GM23338 (cell line): Measurements from ENCODE around the gene R3HDM2.

ENCODE experiments used
- CREB1 ChIP-seq: fragments of 250-450 bp; sonication (Bioruptor Pico); IDR thresholded peaks from 2 replicates; pipeline ENCODE4 v1.5.0; 2020; ENCODE audit warnings: low read depth, mild to moderate bottlenecking, moderate library complexity
- CTCF ChIP-seq, 2 experiments: fragments of 200-600 bp in 1 of 2; sonication (generic) in 1 of 2; conservative IDR thresholded peaks; 2 replicates each; pipeline versions ENCODE4 v1.5.1 to v1.6.1; 2016 to 2017; ENCODE audit warnings: antibody characterized with exemption in 2 of 2, low read depth in 2 of 2, mild to moderate bottlenecking in 2 of 2, moderate library complexity in 1 of 2
- ETS1 ChIP-seq: IDR thresholded peaks from 2 replicates; pipeline ENCODE4 v1.6.1; 2016; ENCODE audit warnings: antibody characterized with exemption
- EZH2 ChIP-seq: fragments of 200-600 bp; sonication (generic); IDR thresholded peaks from one replicate; pipeline ENCODE4 v1.8.0; 2017; ENCODE audit warnings: antibody characterized with exemption, mild to moderate bottlenecking, low read depth; ENCODE audit not compliant: unreplicated experiment
- EZH2phosphoT487 ChIP-seq: fragments of 200-600 bp; sonication (generic); IDR thresholded peaks from one replicate; pipeline ENCODE4 v1.8.1; 2018; ENCODE audit warnings: antibody characterized with exemption; ENCODE audit not compliant: unreplicated experiment
- JUNB ChIP-seq: IDR thresholded peaks from one replicate; pipeline ENCODE4 v1.6.1; 2016; ENCODE audit warnings: antibody characterized with exemption; ENCODE audit not compliant: unreplicated experiment
- NANOG ChIP-seq: IDR thresholded peaks from 2 replicates; pipeline ENCODE4 v1.6.1; 2016; ENCODE audit warnings: antibody characterized with exemption, borderline replicate concordance
- POLR2AphosphoS5 ChIP-seq: IDR thresholded peaks from 2 replicates; pipeline ENCODE4 v1.6.1; 2016; ENCODE audit warnings: antibody characterized with exemption, low read depth
- REST ChIP-seq: IDR thresholded peaks from one replicate; pipeline ENCODE4 v1.6.1; 2018; ENCODE audit warnings: antibody characterized with exemption; ENCODE audit not compliant: unreplicated experiment

GRCh38 chr12:57386187-57386720, 44.6 kb downstream of the R3HDM2 start:
- TF ChIP-seq EZH2phosphoT487 (no peak), CREB1 (CRISPR knock-in tag) (no peak), CTCF (conservative IDR thresholded peaks at IDR 0.05; ENCODE audit: low read depth in 2 of 2) (no peak), NANOG (no peak), ETS1 (no peak), REST (no peak), JUNB (no peak), EZH2 (no peak), POLR2AphosphoS5 (no peak)
